ENCODE results near the gene VPS13D.

GRCh38 chr1:12514590-12514989 is 284.8 kb downstream of the VPS13D start:
- TF ChIP-seq FOXM1 (IDR thresholded peaks at IDR 0.05; ENCODE audit: borderline replicate concordance) = no peak
- TF ChIP-seq SUZ12 (IDR thresholded peaks at IDR 0.05) = no peak
- TF ChIP-seq FOXA1 (IDR thresholded peaks at IDR 0.05) = no peak
- no peak for TF ChIP-seq BHLHE40 (IDR thresholded peaks at IDR 0.05; ENCODE audit: borderline replicate concordance)
- no peak for TF ChIP-seq TARDBP (IDR thresholded peaks at IDR 0.05)
- no peak for TF ChIP-seq SP1 (IDR thresholded peaks at IDR 0.05)
